SKM-1 (cell line): Measurements from ENCODE around the gene ATP6V0A1.
"Not testable (repeated sequence)": the region's sequence is repeated elsewhere in the genome, so short reads cannot be mapped to it uniquely, and the experiment has no call there.

ENCODE experiments used
- DNase-seq: peaks from one replicate; lab custom pipeline; 2025; ENCODE audit not compliant: unreplicated experiment; lab: John Stamatoyannopoulos, UW

The ATP6V0A1 gene

GRCh38 chr17:42436391-42436790, 22.3 kb upstream of the ATP6V0A1 start:
- DNase-seq = no peak

GRCh38 chr17:42438600-42439567, 19.8 kb upstream of the ATP6V0A1 start:
- no peak for DNase-seq

GRCh38 chr17:42441371-42442195, 17.1 kb upstream of the ATP6V0A1 start:
- no peak for DNase-seq

- DNase-seq = no peak
Observed at GRCh38 chr17:42442196-42442565, 16.5 kb upstream of the ATP6V0A1 start.

GRCh38 chr17:42449176-42449575, 9.5 kb upstream of the ATP6V0A1 start:
- not testable (repeated sequence) for DNase-seq

GRCh38 chr17:42449838-42450237, 8.8 kb upstream of the ATP6V0A1 start:
- not testable (repeated sequence) for DNase-seq

GRCh38 chr17:42451270-42451669, 7.4 kb upstream of the ATP6V0A1 start:
- DNase-seq = not testable (repeated sequence)

GRCh38 chr17:42453439-42453838, 5.2 kb upstream of the ATP6V0A1 start:
- peak; percentile 90 for DNase-seq

- not testable (repeated sequence) for DNase-seq
Observed at GRCh38 chr17:42454987-42455386, 3.7 kb upstream of the ATP6V0A1 start.

- peak; percentile 88 for DNase-seq
Observed at GRCh38 chr17:42456223-42457106, 2.2 kb upstream of the ATP6V0A1 start.

- no peak for DNase-seq
Observed at GRCh38 chr17:42457107-42457792, 1.4 kb upstream of the ATP6V0A1 start.

- no peak for DNase-seq
Observed at GRCh38 chr17:42459256-42459800, 650 bp downstream of the ATP6V0A1 start.

- no peak for DNase-seq
Observed at GRCh38 chr17:42459801-42460281, 1.2 kb downstream of the ATP6V0A1 start.

GRCh38 chr17:42460371-42460770, 1.7 kb downstream of the ATP6V0A1 start:
- no peak for DNase-seq

- no peak for DNase-seq
Observed at GRCh38 chr17:42463976-42464400, 5.3 kb downstream of the ATP6V0A1 start.

- DNase-seq = no peak
Observed at GRCh38 chr17:42467889-42468288, 9.2 kb downstream of the ATP6V0A1 start.

GRCh38 chr17:42472709-42473521, 14.2 kb downstream of the ATP6V0A1 start:
- DNase-seq = no peak

- no peak for DNase-seq
Observed at GRCh38 chr17:42474276-42474675, 15.6 kb downstream of the ATP6V0A1 start.

GRCh38 chr17:42475121-42475520, 16.4 kb downstream of the ATP6V0A1 start:
- DNase-seq = no peak
